ELF-1 (cell line): Measurements from ENCODE around the gene AMPH.
A peak's percentile ranks its signal among the peaks of the same experiment; 100 is the strongest.
"Not testable (repeated sequence)": the region's sequence is repeated elsewhere in the genome, so short reads cannot be mapped to it uniquely, and the experiment has no call there.

Experiments used
- DNase-seq: peaks from one replicate; pipeline ENCODE4 v3.0.0-alpha.2; 2016; ENCODE audit warnings: low read depth, low spot score

Gene AMPH

GRCh38 chr7:38396852-38397251 lies 234.3 kb downstream of the AMPH start:
- DNase-seq: no peak

DNA sequence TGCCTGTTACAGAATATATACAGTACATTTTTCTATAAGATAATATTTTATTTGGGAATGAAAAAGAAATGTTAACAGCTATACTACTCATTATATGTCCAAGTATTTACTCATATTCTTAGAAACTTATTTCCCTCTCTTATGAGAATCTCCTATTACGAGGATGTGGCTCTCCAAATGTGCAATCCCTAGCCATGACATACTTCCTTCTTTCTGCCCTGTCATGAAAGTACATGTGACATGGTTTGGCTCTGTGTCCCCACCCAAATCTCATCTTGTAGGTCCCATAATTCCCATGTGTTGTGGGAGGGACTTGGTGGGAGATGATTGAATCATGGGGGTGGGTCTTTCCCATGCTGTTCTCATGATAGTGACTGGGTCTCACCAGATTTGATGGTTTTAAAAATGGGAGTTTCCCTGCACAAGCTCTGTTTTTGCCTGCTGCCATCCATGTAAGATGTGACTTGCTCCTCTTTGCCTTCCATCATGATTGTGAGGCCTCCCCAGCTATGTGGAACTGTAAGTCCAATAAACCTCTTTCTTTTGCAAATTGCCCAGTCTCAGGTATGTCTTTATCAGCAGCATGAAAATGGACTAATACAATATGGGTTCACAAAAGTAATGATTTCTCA lies 235.1 kb downstream of the AMPH start:
- not testable (repeated sequence) for DNase-seq

DNA sequence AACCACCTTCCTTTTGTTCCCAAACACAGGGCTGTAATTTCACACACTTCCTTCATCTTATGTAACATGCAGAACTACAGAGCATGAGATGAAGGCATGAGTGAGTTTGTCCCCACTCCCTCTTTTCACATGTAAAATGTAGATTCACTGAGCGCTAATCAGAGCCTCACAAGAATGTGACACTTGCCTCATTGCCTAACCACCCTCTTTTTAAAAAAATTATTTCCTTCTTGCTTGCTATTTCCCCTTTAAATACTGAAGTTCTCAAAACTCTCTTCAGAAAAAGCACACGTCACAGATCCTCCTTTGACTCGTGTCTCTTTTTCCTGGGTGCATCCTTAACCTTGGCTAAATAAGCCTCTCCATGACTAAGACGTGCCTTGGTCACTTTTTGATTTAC lies 236.5 kb downstream of the AMPH start:
- DNase-seq: no peak

GRCh38 chr7:38393874-38394273 lies 237.3 kb downstream of the AMPH start:
- no peak for DNase-seq

DNA sequence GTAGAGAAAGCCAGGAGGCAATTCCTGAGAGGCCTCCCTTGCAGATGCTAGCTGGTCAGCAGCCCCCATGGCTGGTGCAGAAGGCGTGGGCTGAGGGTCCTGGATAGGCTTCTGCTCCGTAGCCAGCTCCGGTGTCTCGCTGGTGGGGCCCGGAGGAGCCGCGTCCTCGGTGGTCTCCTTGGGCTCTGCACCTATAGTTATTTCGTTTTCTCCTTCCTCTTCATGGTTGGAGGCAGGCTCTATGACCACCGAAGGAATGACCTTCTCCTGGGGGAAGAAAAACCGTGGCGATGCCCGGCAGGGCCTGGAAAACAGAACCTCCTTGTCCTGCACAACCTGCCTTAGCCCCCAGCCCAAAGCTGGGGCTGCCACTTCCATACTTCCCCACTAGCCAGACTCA lies 239.4 kb downstream of the AMPH start:
- DNase-seq: no peak

GRCh38 chr7:38385682-38386081 lies 245.5 kb downstream of the AMPH start:
- DNase-seq: no peak

GRCh38 chr7:38383281-38383680 lies 247.9 kb downstream of the AMPH start:
- no peak for DNase-seq

DNA sequence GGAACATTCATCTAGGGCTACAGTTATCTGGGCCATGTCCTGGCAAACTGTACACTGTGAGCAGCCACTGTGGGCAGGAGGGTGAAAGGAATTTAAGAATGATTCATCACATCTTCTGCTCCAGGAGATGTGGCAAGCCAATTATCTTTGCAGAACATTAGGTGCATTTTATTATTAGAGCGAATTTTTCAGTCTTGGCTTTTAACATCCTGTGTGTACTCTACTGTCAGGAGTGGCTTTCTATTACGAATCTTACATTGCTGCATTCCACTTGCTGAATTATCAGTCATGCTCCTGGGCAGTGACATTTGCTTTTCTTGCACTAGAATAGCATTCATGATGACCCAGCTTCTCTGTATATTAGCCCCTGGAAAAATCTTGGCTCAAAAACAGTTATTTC lies 248.5 kb downstream of the AMPH start:
- DNase-seq: no peak

DNA sequence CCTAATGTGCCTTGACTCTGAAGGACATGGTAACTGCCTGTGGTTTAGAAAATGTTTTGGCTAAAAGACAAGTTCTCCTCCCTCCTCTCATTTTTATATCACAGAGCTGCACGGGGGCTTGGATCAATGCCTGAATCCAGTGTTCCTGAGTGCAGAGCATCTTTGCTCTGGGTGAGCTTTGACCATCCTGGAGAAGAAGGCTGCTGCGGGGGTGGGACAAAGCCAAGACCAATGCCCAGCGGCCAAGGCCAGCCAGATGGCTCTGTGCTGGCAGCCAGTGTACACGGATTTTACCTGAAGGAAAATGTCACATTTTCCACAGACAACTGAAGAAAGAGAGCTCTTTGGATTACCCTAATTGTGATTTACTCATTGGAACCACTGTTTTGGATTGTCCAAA lies 255.7 kb downstream of the AMPH start:
- no peak for DNase-seq

DNA sequence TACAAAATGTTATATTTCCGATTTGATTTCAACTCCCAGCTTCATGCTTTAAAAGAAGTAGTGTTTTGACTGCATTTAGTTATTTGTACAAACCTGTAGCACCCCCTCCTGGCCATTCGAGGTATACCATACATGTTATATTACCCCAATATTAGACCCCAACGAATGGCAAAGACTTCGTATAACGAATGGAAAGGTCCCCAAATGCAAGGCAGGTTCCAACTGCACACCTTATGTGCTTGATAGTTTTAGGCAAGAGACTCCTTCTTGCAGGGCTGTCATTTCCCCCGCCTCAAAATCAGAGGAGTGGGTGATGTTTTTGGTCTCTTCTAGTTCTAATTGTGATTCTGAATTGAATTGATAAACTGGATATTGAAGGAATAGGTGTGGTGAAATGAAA lies 256.7 kb downstream of the AMPH start:
- no peak for DNase-seq

- DNase-seq: no peak
Measured at GRCh38 chr7:38373155-38373554, 258.0 kb downstream of the AMPH start.

- no peak for DNase-seq
Measured at GRCh38 chr7:38372290-38372689, 258.9 kb downstream of the AMPH start.

- DNase-seq: peak; percentile 88
Measured at GRCh38 chr7:38369816-38370493, 261.2 kb downstream of the AMPH start.

- peak; percentile 92 for DNase-seq
Measured at GRCh38 chr7:38368191-38368605, 263.0 kb downstream of the AMPH start.

DNA sequence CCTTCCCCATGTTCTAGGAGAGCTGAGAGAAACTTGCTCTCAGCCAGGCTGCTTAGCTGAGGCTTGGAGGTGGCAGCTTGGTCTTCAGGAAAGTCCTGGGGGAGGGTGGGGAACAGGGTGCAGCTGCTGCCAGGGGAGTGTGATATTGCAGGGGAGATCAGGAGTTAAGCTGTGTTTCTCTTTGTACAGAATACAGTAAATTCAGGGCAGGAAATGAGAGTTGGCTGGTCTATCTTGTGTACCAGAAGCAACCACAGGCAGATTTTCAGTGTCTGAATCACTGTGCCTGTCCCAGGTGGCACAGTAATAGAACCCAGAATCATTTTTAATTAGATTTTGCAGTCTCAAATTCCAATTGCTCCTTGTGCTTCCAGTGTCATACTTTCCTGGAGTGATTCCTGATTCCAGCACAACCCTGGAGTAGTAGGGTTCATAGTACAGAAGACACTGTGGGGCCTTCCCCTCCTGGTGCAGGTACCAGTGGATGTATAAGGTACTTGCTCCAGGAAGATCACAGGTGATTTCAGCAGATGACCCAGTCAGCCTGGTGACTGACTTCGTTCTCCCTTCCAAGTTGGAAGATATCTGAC lies 263.8 kb downstream of the AMPH start:
- no peak for DNase-seq

DNA sequence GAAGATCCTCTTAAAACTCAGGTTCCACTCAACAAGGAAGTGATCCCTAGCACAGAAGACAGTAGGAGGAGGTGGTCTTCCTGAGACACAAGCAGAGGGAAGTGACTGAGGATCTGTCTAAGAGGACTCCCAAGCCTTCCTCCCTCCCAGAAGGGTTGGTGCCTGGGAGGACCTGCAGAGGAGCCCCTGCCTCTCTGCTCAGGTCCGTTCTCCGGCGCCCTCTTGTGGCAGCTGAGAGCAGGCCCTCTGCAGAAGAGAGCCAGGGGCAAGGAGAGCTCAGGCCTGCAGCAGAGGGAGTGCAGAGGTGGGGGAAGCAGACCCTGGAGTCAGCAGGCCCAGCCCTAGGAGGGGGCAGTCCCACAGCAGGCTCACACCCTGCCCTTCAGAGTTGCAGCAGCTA lies 267.8 kb downstream of the AMPH start:
- DNase-seq: peak; percentile 84

DNA sequence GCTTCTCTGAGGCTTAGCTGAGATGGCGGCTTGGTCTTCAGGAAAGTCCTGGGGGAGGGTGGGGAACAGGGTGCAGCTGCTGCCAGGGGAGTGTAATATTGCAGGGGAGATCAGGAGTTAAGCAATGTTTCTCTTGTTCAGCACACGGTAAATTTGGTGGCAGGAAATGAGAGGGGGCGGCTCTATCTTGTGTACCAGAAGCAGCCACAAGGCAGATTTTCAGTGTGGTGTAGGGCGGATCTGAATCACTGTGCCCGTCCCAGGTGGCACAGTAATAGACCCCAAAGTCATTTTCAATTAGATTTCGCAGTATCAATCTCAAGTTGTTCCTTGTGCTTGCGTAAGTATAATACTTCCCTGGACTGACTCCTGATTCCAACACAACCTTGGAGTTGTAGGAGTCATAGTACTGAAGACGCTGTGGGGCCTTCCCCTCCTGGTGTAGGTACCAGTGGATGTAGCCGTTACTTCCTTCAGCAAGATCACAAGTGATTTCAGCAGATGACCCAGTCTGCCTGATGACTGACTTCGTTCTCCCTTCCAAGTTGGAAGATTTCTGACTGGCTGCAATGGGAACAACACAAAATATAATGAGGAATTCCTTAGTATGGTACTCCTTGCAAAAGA lies 268.4 kb downstream of the AMPH start:
- DNase-seq: not testable (repeated sequence)

DNA sequence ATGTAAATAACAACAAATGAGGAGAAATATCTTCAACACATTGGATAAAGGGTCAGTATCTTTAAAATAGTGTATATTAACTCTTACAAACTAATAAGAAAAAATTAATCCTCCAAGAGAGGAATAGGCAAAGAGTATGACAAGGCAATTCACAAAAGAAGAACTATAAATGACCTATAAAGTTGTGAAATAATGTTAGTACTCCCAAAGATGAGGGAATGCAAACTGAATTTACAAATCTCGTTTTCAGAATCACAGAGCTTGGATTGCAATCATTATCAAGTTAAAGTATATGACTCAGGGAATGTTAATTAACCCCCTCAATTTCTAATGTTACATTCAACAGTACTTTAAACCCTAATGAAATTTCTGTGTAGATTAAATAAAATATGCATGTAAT lies 270.4 kb downstream of the AMPH start:
- DNase-seq: no peak

GRCh38 chr7:38359071-38359601 lies 272.0 kb downstream of the AMPH start:
- DNase-seq: peak; percentile 67

DNA sequence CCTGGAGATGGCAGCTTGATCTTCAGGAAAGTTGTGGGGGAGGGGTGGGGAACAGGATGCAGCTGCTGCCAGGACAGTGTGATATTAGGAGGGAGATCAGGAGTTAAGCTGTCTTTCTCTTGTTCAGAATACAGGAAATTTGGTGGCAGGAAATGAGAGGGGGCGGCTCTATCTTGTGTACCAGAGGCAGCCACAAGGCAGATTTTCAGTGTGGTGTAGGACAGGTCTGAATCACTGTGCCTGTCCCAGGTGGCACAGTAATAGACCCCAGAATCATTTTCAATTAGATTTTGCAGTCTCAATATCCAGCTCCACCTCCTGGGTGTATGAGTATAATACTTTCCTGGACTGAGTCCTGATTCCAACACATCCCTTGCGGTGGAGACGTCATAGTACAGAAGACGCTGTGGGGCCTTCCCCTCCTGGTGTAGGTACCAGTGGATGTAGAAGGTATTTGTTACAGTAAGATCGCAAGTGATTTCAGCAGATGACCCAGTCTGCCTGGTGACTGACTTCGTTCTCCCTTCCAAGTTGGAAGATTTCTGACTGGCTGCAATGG lies 272.8 kb downstream of the AMPH start:
- not testable (repeated sequence) for DNase-seq

DNA sequence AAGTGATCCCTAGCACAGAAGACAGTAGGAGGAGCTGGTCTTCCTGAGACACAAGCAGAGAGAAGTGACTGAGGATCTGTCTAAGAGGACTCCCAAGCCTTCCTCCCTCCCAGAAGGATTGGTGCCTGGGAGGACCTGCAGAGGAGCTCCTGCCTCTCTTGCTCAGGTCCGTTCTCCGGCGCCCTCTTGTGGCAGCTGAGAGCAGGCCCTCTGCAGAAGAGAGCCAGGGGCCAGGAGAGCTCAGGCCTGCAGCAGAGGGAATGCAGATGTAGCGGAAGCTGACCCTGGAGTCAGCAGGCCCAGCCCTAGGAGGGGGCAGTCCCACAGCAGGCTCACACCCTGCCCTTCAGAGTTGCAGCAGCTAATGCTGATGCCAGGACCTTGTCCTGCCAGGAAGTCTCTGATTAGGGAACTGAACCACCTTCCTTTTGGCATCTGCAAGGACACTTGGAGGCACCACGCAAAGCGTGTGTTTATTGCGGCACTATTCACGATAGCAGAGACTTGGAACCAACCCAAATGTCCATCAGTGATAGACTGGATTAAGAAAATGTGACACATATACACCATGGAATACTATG lies 276.8 kb downstream of the AMPH start:
- peak; percentile 90 for DNase-seq

DNA sequence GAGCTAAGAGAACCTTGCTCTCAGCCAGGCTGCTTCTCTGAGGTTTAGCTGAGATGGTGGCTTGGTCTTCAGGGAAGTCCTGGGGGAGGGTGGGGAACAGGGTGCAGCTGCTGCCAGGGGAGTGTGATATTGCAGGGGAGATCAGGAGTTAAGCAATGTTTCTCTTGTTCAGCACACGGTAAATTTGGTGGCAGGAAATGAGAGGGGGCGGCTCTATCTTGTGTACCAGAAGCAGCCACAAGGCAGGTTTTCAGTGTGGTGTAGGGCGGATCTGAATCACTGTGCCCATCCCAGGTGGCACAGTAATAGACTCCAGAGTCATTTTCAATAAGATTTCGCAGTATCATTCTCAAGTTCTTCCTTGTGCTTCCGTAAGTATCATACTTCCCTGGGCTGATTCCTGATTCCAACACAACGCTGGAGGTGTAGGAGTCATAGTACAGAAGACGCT lies 277.7 kb downstream of the AMPH start:
- not testable (repeated sequence) for DNase-seq
